Articular chondrocyte of knee joint (primary cell): ENCODE data around the gene CFAP119. TPM values are rescaled to one million over a fixed set of nuclear protein-coding genes. Genes with fewer than 3 reads are reported as not detected.

ENCODE experiments used
- small RNA-seq: library from RNA; depleted of rRNA; stranded (forward); fragments of <200 nt; gene quantifications from one replicate; pipeline ENCODE3, GENCODE V24; 2012
- total RNA-seq: library from RNA; depleted of rRNA; stranded (reverse); fragments of >200 nt; gene quantifications from 2 replicates; pipeline ENCODE4 v1.2.3, GENCODE V29; 2012

Gene CFAP119
- total RNA-seq: 2.1 and 2.2 TPM in 2 replicates

GRCh38 chr16:30761928-30762902 lies at the start of gene CFAP119, which contains the start of gene RNF40:
Gene CFAP119 (minus strand): TSS chr16:30762062. CDS start chr16:30761748, 314 bp downstream.
Gene RNF40 (plus strand): TSS chr16:30762322. CDS start chr16:30762546, 224 bp downstream.

GRCh38 chr16:30786936-30787612 lies 25.2 kb upstream of the CFAP119 start, which contains the start of gene ZNF629:
Gene ZNF629 (minus strand): TSS chr16:30787205. CDS start chr16:30784482, 2,723 bp downstream.

GRCh38 chr16:30747799-30748633 lies 13.8 kb downstream of the CFAP119 start, which contains the start of gene PHKG2:
Gene PHKG2 (plus strand): TSS chr16:30748425. CDS start chr16:30748821, 396 bp downstream.

Small RNA genes lying within 50 kb of the gene (small RNA-seq; reads per million reads assigned to genes)
- 51.8 reads per million, percentile 97 among the genes with 10 or more reads in this experiment for gene SNORA30

Other genes with a start within 250 kb of the CFAP119 start
- gene ZNF768, start 235.5 kb downstream of the CFAP119 start, total RNA-seq: 15.3 and 18.1 TPM in 2 replicates
- 12.9 and 13.0 TPM in 2 replicates for gene ZNF747, start 227.2 kb downstream of the CFAP119 start, total RNA-seq
- gene ZNF764, start 203.7 kb downstream of the CFAP119 start, total RNA-seq: 4.8 and 5.8 TPM in 2 replicates
- gene ZNF688, start 190.3 kb downstream of the CFAP119 start, total RNA-seq: 7.6 and 8.0 TPM in 2 replicates
- 10.5 and 11.1 TPM in 2 replicates for gene ZNF785, start 176.4 kb downstream of the CFAP119 start, total RNA-seq
- 6.1 and 6.6 TPM in 2 replicates for gene ZNF689, start 151.7 kb downstream of the CFAP119 start, total RNA-seq
- 5.9 and 7.3 TPM in 2 replicates for gene PRR14, start 111.1 kb downstream of the CFAP119 start, total RNA-seq
- 22.2 and 22.8 TPM in 2 replicates for gene FBRS, start 103.6 kb downstream of the CFAP119 start, total RNA-seq
- gene SRCAP, start 62.9 kb downstream of the CFAP119 start, total RNA-seq: 17.9 and 20.4 TPM in 2 replicates
- gene PHKG2, start 13.6 kb downstream of the CFAP119 start, total RNA-seq: 15.2 and 17.4 TPM in 2 replicates
- 63.6 and 70.5 TPM in 2 replicates for gene RNF40, start 260 bp upstream of the CFAP119 start, total RNA-seq
- 14.5 and 16.2 TPM in 2 replicates for gene ZNF629, start 25.1 kb upstream of the CFAP119 start, total RNA-seq
- 34.6 and 38.0 TPM in 2 replicates for gene BCL7C, start 132.0 kb upstream of the CFAP119 start, total RNA-seq
- gene CTF1, start 134.6 kb upstream of the CFAP119 start, total RNA-seq: 2.4 and 2.6 TPM in 2 replicates
- gene FBXL19, start 161.5 kb upstream of the CFAP119 start, total RNA-seq: 11.5 and 12.0 TPM in 2 replicates
- 34.4 and 37.7 TPM in 2 replicates for gene ORAI3, start 187.0 kb upstream of the CFAP119 start, total RNA-seq
- gene SETD1A, start 195.7 kb upstream of the CFAP119 start, total RNA-seq: 2.5 and 4.0 TPM in 2 replicates
- gene HSD3B7, start 223.1 kb upstream of the CFAP119 start, total RNA-seq: 42.6 and 51.9 TPM in 2 replicates
- 1.4 and 2.1 TPM in 2 replicates for gene STX1B, start 248.6 kb upstream of the CFAP119 start, total RNA-seq